ENCODE measurements around the gene CEL.
"Not testable (repeated sequence)": the region's sequence is repeated elsewhere in the genome, so short reads cannot be mapped to it uniquely, and the experiment has no call there.

- not testable (repeated sequence) for TF ChIP-seq CTCF (IDR thresholded peaks at IDR 0.05; ENCODE audit: extremely low read depth in 1 of 2, insufficient read depth in 1 of 2, low read depth in 1 of 2, low read length in 2 of 2); POLR2A (IDR thresholded peaks at IDR 0.05; ENCODE audit: low read depth, low read length); MAX (IDR thresholded peaks at IDR 0.05; ENCODE audit: insufficient read depth, insufficient read length)
Observed at GRCh38 chr9:133061019-133061763, 590 bp upstream of the CEL start.

Data from endothelial cell of umbilical vein (primary cell).